T-helper 1 cell treated with Interleukin-12 subunit alpha and Interleukin-12 subunit beta and Interleukin-4 antibody, amounts not matched to agents 30 ng/mL and 1 ng/mL, for 36 hours (primary cell): ENCODE data around the gene KLHDC7B. TPM values are rescaled to one million over a fixed set of nuclear protein-coding genes. Genes with fewer than 3 reads are reported as not detected.
"Not testable (repeated sequence)": the region's sequence is repeated elsewhere in the genome, so short reads cannot be mapped to it uniquely, and the experiment has no call there.

ENCODE experiments used
- intact Hi-C: fragments of 100-400 bp; cut with micrococcal nuclease; formaldehyde crosslinking; loops from one replicate; pipeline ENCODE4 v1.15.1; 2024
- total RNA-seq: library from RNA; stranded (reverse); gene quantifications from 2 replicates; pipeline ENCODE4 v1.2.3, GENCODE V29; 2022

KLHDC7B gene
- total RNA-seq, 1 donor from 2014 or later = 12.6 TPM

DNA sequence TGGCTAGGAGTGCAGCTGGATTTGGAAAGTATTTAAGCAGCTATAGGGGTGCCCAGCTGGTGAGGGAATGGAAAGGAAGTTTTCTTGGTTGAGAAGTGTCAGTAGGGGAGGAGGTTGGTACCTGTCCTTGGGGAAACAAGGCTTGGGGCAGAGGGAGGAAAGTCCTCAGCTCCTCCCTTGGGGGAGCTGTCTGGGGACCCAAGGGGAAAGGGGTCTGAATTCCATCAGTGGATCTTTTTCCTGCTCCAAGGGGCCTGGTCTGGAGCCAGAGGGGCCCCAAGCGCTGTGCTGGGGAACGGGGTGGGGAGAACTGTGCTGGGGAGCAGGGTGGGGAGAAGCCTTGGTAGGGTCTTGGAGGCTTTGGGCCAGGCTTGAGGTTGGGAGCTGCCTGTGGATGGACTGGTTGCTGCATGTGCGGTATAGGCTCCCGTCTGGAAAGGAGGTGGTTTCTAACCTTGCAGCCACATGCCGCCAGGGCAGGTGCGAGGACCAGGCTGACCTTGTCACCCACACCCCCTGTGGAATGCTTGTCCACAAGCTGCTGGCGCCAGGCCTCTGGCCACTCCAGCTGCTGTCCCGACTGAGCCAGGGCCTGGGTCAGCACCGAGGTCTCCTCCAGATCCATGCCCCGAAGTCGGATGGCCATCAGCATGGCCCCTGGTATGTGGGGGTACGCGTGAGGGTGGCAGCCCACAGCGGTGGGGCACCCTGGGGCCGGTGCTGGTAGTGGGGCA, 16.9 kb upstream of the KLHDC7B start:
- intact Hi-C loops = loop anchor here (5.0 kb wide), 3 partner anchors 57 to 567 kb away; partner anchors contain the start of gene PIM3

DNA sequence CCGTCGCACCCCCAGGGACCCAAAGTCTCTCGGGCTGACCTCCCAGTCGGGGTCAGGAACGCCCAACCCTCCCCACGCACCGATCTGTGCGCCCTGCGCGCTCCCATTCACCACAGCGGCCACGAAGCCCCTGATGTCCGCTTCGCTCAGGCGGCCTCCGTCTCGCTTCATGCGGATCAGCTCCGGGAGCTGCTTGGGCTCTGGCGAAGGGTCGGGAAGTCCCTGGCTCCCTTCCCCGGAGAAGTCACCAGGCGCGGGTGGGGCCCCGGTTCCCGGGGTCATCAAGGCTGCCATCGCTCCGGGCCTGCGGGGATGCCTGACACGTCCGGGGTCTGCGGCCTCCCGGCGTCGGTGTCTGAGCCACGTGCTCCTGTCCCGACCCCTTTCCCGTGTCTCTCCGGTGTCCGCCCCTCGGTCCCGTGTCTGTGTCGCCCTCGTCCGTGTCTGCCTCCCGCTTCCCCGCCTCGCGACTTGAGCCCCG, 16.2 kb upstream of the KLHDC7B start:
- intact Hi-C loops = loop anchor here (5.0 kb wide), 3 partner anchors 57 to 567 kb away; partner anchors contain the start of gene PIM3

DNA sequence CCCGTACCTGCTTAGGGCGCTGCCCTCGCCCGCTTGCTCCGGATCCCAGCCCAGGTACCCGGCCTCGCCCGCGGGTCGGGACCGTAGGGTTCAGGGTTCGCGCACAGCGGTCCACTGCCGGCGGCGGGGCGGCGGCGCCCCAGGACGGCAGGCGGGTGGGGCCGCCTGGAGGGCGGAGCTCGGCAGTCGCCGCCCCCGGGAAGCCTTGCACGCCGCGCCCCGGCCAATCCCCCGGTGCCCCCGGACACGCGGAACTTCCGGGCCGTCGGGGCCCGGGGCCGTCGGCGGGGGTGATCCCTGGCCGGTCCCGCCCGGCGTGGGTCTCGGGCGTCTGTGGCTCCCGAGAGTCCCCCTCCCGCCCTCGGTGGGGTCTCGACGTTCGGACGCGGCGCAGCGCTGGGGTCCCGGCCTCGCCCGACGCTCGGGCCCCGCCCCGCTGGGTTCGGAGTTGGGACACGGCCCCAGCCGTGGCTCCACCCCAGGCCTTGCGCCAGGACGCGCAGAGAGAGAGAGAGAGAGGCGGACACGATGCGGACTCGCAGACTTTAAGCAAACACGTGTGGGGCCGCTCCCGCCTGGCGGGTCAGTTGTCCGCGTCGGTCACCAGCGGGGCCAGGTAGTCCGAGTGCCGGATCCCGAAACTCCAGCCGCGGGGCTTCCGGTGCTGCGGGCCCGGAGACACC, 15.7 kb upstream of the KLHDC7B start, which contains the start of gene TYMP:
Gene TYMP (minus strand): TSS at position 116 of the 683 bp plus-strand sequence. CDS start 303 bp downstream, outside the sequence.
- intact Hi-C loops = loop anchor here (1.0 to 5.0 kb wide), 6 partner anchors 14 to 568 kb away; partner anchors contain the start of genes PIM3 and SYCE3

DNA sequence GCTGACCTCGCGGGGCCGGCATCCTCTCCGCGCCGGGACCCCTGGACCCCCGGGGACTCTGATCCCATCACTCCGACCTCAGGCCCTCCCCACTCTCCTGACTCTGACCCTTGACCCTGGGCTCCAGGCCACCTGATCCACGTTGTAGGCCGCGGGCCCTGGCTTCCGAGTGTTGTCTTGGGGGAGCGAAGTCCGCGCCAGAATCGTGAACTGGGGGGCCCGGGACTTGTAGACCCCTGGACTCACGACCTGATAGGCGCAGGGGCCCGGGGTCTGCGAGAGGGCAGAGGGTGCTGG, 15.2 kb upstream of the KLHDC7B start:
- intact Hi-C loops = loop anchor here (1.0 to 2.0 kb wide), 3 partner anchors 14 to 90 kb away; partner anchors contain the start of gene SYCE3

DNA sequence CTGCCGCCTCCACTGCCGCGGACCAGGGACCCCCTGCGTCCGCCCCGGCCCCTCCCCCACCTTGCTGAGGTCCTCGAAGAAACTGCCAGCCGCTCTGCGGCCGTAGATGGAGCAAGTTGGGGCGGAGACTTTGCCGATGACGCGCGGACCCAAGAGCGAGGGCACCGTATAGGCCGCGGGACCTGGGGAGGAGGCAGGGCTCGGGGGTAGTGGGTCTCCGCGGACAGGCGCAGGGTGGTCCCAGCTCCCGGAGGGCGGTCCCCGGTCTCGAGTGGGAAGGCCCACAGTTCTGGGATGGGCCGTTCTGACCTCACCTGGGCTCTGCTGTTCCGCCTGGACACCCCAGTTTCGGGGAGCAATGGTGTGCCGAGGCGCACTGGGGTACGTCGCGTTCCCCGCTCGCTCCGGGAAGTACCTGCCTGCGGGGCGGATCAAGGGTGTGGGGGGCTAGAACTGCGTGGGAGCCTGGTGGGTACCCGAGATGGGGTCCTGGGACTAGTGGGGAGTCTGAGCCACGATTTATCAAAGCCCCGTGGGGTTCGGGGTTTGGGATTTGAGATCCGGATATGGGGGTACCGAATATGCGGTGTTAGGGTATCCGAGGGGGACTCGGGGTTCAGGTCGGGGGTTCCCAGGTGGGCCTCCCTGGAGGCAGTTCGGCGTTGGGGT, 14.7 kb upstream of the KLHDC7B start:
- intact Hi-C loops = loop anchor here (1.0 to 2.0 kb wide), 5 partner anchors 8 to 90 kb away; partner anchors contain the start of genes CHKB and SYCE3

DNA sequence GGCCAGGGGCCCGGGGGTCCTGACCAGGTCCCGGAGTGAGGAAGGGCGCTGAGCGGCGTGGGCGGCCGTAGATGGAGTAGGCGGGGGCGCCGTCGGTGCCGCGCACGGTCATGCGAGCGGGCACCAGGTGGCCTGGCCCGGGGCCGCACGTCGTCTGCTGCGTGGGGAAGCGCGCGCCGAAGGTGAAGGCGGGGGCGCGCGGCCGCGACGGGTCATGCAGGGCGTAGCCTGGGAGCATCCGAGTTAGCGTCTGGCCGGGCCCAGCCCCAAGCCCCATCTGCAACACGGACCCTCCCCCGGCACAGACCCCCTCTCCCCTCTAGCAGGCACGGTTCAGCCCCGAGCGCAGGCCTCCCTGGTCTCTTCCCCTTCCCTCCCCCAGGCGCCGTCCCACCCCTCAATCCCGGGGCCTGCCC, 14.1 kb upstream of the KLHDC7B start:
- intact Hi-C loops = loop anchor here (1.0 to 2.0 kb wide), 3 partner anchors 8 to 89 kb away; partner anchors contain the start of gene CHKB

DNA sequence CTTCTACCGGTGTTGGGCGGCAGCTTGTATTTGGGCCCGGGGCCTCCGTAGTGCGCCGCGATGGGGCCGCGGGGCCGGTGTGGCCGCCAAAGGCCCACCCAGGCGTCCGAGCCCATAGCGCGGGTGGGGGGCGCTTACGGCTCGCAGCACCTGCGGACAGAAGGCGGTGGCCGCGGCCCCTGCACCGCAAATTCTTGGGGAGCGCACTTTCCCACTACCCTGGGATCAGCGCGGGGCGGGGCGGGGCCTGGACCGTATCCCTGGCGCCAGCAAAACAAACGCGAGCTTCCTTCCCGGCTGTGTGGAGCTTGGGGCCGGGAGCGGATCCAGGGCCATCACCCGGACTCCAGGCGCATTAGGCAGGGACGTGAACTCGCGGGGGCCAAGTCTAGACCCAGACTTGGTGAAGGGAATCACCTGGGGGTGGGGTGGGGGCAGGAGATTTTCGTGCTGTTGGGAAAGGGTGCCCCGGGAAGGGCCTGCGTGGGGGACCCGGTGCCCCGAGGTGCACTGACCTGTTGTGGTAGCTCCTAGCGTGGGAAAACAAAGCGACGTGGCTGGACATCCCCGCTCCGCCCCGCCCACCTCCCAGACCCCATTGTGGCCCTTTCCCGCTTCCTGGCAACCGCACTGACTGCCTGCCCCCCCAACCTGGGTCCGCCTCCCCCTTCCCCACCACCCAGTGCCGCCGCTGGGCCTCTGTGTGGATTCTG, 13.6 kb upstream of the KLHDC7B start:
- intact Hi-C loops = loop anchor here (1.0 to 2.0 kb wide), 3 partner anchors 7 to 89 kb away; partner anchors contain the start of gene CHKB

DNA sequence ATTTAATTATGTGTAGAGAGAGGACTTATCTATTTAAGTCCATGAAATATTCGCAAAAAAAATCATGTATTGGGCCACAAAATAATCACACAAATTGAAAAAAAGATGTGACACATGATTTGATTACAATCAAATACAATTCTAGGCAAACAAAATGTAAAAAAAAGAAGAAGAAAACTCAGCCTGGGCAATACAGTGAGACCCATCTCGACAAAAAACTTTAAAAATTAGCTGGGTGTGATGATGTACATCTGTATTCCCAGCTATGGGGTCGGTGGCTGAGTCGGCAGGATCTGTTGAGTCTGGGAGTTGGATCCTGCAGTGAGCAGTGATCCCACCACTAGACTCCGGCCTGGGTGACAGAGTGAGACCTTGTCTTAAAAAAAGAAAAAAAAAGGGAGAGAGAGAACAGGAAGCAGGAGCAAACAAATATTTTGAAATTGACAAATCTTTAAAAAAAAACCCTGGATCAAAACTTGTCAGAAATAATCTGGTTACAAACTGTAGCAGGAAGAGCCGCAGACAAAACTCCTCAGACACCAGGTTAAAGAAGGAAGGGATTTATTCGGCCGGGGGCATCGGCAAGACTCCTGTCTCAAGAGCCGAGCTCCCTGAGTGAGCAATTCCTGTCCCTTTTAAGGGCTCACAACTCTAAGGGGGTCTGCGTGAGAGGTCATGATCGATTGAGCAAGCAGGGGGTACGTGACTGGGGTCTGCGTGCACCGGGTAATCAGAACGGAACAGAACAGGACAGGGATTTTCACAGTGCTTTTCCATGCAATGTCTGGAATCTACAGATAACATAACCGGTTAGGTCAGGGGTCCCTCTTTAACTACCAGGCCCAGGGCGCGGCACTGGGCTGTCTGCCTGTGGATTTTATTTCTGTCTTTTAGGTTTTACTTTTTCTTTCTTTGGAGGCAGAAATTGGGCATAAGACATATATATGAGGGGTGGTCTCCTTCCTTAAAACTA, 12.6 kb upstream of the KLHDC7B start:
- intact Hi-C loops = no loop called here

DNA sequence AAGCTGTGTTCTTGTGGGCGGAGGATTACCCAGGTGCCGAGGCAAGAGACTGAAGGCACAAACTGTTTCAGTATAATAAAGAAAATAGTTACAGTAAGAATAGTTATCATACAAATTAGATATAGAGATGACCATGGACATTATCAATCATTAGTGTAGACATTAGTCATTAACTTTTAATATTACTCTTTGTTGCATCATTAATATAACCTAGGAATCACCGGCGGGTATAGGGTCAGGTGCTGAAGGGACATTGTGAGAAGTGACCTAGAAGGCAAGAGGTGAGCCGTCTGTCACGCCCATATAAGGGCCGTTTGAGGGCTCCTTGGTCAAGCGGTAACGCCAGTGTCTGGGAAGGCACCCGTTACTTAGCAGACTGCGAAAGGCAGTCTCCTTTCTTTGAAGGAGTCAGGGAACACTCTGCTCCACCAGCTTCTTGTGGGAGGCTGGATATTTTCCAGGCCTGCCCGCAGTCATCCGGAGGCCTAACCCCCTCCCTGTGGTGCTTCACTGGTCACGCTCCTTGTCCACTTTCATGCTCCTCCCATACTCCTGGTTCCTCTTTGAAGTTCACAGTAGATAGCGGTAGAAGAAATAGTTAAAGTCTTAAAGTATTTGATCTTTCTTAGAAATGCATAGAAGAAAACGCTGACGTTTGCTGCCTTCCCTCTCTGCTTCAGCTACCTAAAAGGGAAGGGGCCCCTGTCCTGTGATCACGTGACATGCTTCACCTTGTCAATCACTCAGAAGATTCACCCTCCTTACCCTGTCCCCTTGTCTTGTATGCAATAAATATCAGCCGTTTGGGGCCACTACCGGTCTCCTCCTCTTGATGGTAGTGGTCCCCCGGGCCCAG, 11.6 kb upstream of the KLHDC7B start:
- intact Hi-C loops = not testable (repeated sequence)

DNA sequence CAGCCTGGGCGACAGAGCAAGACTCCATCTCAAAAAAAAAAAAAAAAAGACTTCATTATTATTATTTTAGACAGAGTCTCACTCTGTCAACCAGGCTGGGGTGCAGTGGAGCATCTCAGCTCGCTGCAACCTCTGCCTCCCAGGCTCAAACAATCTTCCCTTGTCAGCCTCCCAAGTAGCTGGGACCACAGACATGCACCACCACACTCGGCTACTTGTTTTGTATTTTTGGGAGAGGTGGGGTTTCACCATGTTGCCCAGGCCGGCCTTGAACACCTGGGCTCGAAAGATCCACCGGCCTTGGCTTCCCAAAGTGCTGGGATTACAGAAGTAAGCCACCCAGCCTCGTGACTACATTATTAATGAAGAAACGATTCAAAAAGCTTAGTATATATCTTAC, 10.6 kb upstream of the KLHDC7B start:
- intact Hi-C loops = no loop called here

DNA sequence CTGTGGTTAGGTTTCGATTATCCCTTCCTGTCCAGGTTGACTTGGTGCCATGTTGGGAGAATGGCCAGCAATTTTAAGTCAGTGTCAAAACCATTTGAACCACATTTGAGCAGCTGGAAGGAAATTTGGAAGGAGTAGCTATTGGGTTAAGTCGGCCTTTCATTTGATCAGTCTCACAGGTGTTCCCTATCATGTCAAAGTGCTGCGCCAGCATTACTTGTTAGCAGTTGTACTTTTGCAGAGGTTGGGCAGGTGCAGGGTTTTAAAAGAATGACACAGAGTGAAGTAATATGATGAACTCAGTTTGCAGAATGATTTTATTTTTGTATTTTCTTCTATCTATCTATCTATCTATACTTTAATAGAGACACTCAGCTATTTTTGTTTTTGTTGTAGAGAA, 9.5 kb upstream of the KLHDC7B start:
- intact Hi-C loops = no loop called here

DNA sequence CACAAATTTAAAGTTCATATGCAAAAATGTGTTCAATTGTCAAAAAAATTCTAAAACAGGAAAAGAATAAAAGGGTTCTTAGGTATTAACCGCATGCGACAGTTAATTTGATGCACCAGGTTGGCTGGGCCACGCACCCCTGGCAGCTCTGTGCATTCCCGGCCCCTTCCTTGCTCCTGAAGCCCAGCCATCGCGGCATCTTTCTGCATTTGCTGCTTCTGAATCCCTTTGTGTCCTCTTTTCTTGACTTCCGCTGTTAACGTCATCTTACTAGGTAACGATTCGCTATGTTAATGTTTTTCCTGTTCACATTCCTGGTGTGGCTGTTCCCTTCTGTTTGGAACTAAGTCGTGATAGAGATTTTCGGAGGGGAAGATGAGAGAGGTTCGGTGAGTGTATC, 7.9 kb upstream of the KLHDC7B start:
- intact Hi-C loops = loop anchor here (2.0 kb wide), 1 partner anchor 45 kb away; the partner anchor contains the start of gene CHKB

DNA sequence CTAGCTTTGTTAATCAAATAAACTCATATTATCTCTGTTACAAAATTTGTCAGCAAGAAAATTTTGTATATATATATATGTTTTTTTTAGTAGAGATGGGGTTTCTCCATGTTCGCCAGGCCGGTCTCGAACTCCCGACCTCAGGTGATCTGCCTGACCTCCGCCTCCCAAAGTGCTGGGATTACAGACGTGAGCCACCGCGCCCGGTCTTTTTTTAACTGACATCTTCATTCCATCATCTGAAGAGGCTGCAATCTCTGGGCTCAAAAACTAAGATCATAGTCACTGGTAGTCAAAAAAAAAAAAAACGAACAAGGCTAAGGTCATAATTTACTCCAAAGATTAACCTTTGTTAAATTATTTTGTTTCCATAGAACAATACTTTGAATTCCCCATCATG, 5.3 kb upstream of the KLHDC7B start:
- intact Hi-C loops = loop anchor here (5.0 kb wide), 1 partner anchor 68 kb away; no protein-coding TSS in a partner anchor

DNA sequence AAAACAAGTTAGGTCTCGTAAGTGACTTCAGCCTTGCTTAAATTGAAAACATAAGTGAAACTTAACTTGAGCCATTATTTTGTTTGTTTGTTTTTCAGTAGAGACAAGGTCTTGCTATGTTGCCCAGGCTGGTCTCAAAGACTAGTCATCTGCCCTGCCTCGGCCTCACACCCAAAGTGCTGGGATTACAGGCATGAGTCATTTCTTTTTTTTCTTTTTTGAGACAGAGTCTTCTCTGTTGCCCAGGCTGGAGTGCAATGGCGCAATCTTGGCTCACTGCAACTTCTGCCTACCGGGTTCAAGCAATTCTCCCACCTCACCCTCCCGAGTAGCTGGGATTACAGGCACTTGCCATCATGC, 4.1 kb upstream of the KLHDC7B start:
- intact Hi-C loops = loop anchor here (5.0 kb wide), 1 partner anchor 69 kb away; no protein-coding TSS in a partner anchor

DNA sequence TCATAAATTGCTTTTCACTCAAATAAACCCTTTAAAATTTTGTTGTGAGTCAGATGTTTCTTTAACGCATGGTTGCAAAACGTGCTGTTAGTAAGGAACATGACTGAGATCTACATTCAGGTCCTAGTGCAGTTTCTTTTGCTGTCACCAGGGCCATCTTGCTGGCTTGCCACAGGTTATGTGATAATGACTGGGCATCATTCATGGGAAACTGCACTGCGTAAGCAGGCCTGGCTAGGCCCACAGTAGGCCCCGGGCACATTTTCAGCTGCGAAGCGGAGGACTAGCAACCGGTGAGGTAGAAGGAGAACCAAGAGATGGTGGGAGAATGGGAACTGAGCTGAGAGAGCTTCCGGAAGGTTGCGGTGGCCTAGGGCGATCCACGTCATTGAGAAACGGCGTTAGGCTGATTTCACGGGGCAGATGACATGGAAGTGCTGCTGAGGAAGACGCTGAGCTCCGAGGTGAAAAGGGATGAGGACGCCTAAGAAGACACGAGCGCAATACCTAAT, 3.2 kb upstream of the KLHDC7B start:
- intact Hi-C loops = loop anchor here (5.0 kb wide), 1 partner anchor 70 kb away; no protein-coding TSS in a partner anchor

DNA sequence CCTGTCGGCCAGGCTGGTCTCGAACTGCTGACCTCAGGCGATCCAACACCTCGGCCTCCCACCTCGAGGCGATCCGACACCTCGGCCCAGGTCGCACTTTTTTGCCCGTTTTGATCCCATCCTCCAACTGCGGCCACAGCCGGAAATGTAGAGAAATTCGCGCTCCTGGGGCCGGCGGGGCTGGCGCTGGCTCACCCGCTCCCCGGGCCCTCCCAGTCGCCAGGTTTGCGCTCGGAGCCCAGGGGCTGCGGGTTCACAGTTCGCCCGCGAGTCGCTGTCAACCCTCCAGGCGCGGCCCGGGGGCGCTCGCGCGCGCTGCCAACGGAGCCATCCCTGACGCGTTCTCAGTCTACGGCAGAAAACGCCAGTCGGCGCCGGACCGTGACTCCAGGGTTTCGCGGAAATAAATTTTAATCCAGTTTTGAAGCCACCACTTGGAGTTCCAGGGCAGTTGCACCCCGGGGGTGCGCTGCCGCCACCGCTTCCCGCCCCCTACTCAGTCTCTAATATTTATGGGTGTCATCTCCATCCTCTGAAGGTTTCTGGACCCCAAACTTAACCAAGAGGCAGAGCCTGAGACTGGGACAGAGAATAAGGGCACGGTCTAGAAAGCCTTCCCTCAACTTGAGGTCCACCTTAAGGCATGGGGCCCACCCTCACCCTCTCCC, 1.5 kb upstream of the KLHDC7B start:
- intact Hi-C loops = loop anchor here (1.0 to 5.0 kb wide), 4 partner anchors 14 to 76 kb away; partner anchors contain the start of genes SYCE3 and TYMP

DNA sequence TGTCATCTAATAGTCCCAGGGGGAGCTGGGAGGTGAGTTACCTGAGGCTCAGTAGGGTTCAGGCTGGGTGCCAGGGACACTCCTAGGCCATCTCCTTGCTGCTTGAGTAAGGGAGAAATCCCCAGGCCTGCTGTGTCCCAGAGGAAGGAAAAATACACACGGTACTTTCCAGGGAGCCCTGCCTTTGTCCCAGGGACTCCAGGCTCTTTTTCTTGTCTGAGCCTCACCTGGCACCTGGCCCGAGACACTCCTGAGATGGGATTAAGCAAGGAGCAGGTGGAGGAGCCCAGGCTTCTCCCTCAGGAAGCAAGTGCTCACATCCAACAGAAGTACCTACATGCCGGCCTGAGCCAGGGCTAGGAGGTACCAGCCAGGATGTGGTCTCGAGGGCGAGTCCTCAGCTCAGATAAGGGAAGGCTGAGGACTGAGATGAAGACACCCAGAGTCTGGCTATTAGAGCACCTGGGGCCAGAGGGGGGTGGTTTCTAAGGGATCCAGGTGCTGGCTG, 899 bp upstream of the KLHDC7B start:
- intact Hi-C loops = loop anchor here (1.0 to 5.0 kb wide), 4 partner anchors 14 to 76 kb away; partner anchors contain the start of genes SYCE3 and TYMP
